IPS-20b (cell line): ENCODE data around the gene ADTRP.
A peak's percentile ranks its signal among the peaks of the same experiment; 100 is the strongest.

Experiments
- H3K27ac ChIP-seq: one replicate; pipeline ENCODE4 v1.5.1; 2013; ENCODE audit warnings: low read length
- H3K27me3 ChIP-seq: 2 replicates; pipeline ENCODE4 v1.6.1; 2013; ENCODE audit warnings: mild to moderate bottlenecking, low read length, inconsistent platforms; ENCODE audit not compliant: insufficient read depth
- H3K36me3 ChIP-seq: 2 replicates; pipeline ENCODE4 v1.6.1; 2013; ENCODE audit warnings: low read depth, mild to moderate bottlenecking, inconsistent platforms, low read length, moderate library complexity; ENCODE audit not compliant: insufficient read depth
- H3K4me1 ChIP-seq: 2 replicates; pipeline ENCODE4 v1.6.1; 2013; ENCODE audit warnings: mild to moderate bottlenecking, control low read depth, inconsistent platforms, low read length, moderate library complexity; ENCODE audit not compliant: insufficient read depth
- H3K4me3 ChIP-seq: 2 replicates; pipeline ENCODE4 v1.5.1; 2013; ENCODE audit warnings: mild to moderate bottlenecking, low read length, inconsistent platforms
- H3K9ac ChIP-seq: 2 replicates; pipeline ENCODE4 v1.6.1; 2013; ENCODE audit warnings: low read depth, mild to moderate bottlenecking, inconsistent platforms, low read length, moderate library complexity
- H3K9me3 ChIP-seq: 2 replicates; pipeline ENCODE4 v1.6.1; 2013; ENCODE audit warnings: mild to moderate bottlenecking, low read depth, low read length, inconsistent platforms; ENCODE audit not compliant: insufficient read depth

ADTRP gene

DNA sequence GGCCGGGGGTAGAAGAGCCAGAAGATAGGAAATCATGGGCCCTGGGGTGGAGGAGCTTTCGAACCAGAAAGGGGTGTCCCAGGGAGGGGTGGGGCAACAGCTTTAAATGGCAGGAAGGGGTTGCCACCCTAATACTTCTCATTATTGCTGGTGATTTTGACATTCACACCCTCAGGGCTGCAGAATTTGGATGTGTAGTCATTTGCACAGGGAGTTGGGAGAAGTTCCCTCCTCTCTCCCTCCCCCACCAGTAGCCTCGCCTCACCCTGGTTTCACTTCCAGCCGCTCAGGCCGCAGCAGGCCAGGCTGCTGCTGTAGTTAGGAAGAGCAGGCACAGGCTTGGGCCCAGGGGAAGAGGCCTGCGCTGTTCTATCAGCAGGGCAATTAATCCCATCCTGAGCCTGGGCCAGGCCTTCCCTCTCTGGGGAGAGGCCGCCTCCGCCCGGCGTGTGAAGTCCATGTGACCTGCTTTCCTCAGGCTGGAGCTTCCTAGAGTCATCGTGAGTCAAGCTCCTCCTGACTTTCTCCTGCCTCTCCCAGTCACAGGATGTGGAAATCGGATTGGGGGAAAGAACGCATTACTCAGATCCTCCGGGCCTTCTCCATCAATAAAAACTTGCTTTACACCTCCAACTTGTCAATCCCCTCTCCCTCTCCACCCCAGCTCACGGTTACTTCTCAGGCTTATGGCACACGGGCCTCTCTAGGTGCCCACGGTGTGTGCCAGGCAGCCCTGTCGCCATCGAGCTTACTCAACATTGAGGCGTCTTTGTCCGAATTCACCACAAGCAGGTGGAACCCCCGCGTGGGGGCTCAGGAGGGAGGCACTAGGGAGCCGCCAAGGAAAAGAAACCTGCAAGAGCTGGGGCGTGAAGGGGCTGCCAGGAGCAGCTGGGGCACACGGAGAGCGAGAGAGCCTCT, 7.8 kb downstream of the ADTRP start:
- H3K9ac ChIP-seq, result peak overlapping the region; percentile 25; the same call in 1 of the 2 replicates
- peaks cover 40% of the 10 kb centered on the region for H3K4me1 ChIP-seq
- H3K27ac ChIP-seq, result no peak overlapping the region
- H3K27me3 ChIP-seq, result no peaks in the 10 kb centered on the region
- no peak overlapping the region for H3K4me3 ChIP-seq
- H3K9me3 ChIP-seq, result no peaks in the 10 kb centered on the region
- H3K36me3 ChIP-seq, result no peaks in the 10 kb centered on the region

DNA sequence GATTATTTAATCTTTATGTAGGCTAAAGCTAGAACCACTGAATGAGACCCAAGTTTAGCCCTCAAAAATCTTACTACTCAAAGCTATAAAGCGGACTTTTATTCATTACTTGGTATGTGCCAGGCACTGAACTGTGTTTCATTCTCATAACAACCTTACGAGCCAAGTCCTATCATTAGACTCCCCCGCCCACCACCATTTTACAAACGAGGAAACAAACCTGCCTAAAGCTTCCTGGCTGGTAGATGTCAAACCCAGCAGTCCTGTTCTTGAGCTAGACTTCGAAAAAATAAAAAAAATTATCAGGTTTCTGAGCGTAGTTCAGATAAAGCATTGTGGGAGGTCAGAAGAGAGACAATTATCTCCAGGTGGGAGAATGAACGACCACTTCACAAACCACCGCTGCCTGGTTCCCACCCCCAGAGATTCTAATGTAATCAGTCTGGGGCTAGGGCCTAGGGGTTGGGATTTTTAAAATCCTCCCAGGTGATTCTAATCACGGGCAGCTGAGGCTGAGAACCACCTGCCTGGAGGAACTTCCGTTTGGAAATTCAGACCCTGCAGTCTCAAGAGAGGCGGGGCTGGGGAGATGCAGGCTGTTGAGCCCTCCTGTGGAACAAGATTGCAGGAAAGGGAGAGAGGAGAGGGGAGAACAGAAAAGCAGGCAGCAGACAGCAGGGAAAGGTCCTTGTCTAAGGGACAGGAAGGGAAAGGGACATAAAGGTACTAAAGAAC, 8.6 kb downstream of the ADTRP start:
- no peaks in the 10 kb centered on the region for H3K36me3 ChIP-seq
- H3K27ac ChIP-seq, result no peak overlapping the region
- peaks cover 44% of the 10 kb centered on the region for H3K4me1 ChIP-seq
- H3K4me3 ChIP-seq, result no peak overlapping the region
- no peaks in the 10 kb centered on the region for H3K27me3 ChIP-seq
- H3K9me3 ChIP-seq, result no peaks in the 10 kb centered on the region
- peak overlapping the region; percentile 25; the same call in 1 of the 2 replicates for H3K9ac ChIP-seq

DNA sequence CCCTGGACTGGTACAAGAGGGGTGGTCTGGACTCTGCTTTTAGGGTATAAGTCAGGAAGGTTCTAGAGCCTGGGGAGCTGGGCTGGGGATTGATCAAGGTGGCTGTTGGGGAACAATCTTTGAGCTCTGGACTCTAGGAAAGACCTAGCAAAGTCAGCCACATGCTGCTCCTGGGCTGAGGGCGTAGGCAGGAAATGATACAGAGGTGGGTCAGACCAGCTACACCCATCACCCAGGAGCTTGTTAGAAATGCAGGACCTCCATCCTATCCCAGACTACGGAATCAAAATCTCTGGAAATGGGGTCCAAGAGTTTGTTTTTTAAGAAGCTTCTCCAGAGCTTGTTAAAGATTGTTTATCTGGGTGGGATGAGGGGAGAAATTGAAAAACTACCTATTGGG, 9.4 kb downstream of the ADTRP start:
- H3K27ac ChIP-seq, result no peak overlapping the region
- no peak overlapping the region for H3K9ac ChIP-seq
- H3K4me3 ChIP-seq, result no peak overlapping the region
- H3K36me3 ChIP-seq, result no peaks in the 10 kb centered on the region
- no peaks in the 10 kb centered on the region for H3K9me3 ChIP-seq
- H3K27me3 ChIP-seq, result no peaks in the 10 kb centered on the region
- peaks cover 44% of the 10 kb centered on the region for H3K4me1 ChIP-seq

DNA sequence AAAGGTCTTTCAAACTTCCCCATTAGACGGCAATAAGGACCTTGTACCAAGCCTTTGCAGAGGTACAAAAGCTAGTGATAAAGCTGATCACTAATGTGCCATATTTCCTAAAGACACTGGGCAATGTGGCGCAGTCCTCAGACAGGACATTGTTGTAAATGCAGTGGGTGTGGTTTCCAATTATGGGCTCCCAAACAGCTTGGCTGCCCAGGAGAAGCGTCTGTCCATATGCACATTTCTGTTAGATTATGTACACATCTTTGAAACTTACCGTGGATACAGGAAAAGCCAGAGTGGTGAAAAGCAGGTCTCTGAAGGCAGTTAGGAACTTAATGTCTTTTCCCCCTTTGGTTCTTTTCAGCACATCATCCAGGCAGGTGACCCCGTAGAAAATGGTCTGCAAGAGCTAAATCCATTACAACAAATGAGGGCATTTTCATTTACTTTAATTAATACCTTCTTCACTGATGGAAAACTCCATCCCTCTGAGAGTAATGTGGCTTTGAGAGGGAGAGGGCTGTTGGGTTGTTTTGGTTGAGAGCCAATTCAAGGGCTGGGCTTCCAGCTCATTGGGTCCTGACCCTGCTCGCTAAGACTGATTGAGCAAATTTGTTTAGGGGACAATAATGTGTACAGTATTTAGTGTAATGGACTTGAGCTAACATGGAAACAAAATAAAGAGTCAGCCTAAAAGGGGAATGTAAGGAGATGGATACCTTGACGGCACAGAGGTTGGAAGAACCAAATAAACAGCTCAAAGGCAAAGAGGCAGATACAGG, 10.4 kb downstream of the ADTRP start:
- Histone ChIP-seq H3K36me3 (no peaks in the 10 kb centered on the region), H3K27ac (no peak overlapping the region), H3K4me1 (peaks cover 43% of the 10 kb centered on the region), H3K4me3 (no peak overlapping the region), H3K27me3 (no peaks in the 10 kb centered on the region), H3K9ac (no peak overlapping the region), H3K9me3 (no peaks in the 10 kb centered on the region)

DNA sequence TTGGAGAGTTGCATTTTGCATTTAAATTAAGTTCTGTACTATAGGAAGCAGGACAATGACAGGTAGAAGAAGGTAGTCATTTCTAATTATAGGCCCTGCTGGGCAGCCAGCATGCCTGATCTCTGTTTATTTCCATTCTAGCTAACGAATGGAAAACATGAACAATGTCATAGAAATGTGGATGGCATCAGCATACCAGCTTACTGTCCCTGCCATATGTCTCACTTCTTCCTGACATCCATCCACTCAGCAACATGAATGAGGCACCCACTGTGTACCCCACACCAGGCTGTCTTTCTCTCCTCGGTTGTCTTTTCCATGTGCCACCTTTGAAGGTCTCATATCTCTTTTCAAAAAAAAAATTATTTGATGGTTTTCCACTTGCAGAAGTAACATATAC, 11.1 kb downstream of the ADTRP start:
- H3K27ac ChIP-seq, result no peak overlapping the region
- no peaks in the 10 kb centered on the region for H3K9me3 ChIP-seq
- H3K9ac ChIP-seq, result no peak overlapping the region
- no peaks in the 10 kb centered on the region for H3K27me3 ChIP-seq
- no peak overlapping the region for H3K4me3 ChIP-seq
- H3K4me1 ChIP-seq, result peaks cover 38% of the 10 kb centered on the region
- no peaks in the 10 kb centered on the region for H3K36me3 ChIP-seq

DNA sequence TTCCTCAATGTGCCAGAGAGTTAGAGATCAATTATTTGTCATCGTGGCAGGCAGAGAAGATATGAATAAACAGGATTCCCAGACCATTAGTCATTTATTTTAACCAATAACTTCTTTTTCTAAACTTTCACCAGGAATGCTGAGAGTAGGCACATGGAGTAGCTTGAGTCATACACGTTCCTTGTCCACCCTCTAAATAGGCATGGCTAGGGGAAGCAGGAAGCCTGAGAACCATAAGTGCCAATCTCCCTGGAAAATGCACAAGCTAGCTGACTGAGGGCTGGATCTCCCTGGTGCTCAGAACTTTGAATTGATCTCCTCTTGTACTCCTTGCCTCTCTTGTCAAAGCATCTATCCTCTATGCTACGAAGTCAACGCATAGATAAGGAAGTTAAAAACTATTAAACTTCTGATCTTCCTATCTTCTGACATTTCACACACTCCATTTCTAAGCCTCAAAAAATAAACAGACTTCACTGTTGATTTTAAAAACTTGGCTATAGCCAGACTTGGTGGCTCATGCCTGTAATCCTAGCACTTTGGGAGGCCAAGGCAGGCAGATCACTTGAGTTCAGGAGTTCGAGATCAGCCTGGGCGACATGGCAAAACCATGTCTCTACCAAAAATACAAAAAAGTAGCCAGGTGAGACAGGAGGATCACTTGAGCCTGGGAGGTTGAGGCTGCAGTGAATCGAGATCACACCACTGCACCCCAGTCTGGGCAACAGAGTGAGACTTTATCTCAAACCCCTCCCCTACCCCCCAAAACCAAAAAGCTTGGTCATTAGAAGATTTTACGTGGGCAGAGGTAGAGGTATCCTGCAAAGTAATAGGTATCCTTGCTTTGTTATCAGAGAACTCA, 11.8 kb downstream of the ADTRP start:
- Histone ChIP-seq H3K9ac (no peak overlapping the region), H3K4me1 (peaks cover 32% of the 10 kb centered on the region)

DNA sequence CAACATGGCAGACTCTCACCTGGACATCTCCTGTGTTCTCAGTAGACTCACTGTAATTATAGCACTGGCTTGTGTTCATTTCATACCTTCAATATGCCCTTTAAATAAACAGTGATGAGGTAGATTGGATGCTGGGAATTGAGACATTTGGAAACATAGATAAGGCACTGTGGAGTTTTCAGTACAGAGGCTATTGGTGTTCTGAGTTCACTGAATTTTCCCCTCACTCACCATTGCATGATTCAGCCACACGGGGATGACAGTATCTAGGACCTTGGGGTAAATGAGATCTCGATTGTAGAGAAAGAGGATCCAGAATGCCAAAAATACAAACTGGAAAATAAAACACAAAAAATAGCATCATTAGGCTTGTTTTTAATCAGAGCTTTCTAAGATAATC, 12.6 kb downstream of the ADTRP start:
- Histone ChIP-seq H3K4me1 (peaks cover 31% of the 10 kb centered on the region), H3K4me3 (no peak overlapping the region), H3K9ac (no peak overlapping the region), H3K9me3 (no peaks in the 10 kb centered on the region), H3K27ac (no peak overlapping the region), H3K36me3 (no peaks in the 10 kb centered on the region), H3K27me3 (no peaks in the 10 kb centered on the region)

More for the DNA sequence above, 11.8 kb downstream of the ADTRP start:
- H3K27ac ChIP-seq, result no peak overlapping the region
- H3K4me3 ChIP-seq, result no peak overlapping the region
- H3K27me3 ChIP-seq, result no peaks in the 10 kb centered on the region
- H3K36me3 ChIP-seq, result no peaks in the 10 kb centered on the region
- H3K9me3 ChIP-seq, result no peaks in the 10 kb centered on the region

DNA sequence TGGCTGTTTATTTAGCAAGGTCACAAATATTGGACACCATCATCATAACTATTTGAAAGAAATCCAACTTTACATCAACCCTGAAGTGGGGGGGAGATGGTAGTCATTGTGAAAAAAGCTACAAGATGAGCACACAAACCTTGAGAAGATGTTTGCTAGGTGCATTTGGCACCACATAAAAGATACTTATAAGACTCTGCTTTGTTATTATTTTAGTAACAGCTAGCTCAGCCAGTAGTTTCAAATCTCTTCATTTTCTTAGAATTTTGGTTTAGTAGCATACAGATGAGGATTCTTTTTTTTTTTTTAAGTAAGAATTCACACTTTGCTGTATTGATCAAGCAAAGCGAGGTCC, 14.4 kb downstream of the ADTRP start:
- Histone ChIP-seq H3K9me3 (no peaks in the 10 kb centered on the region), H3K27me3 (no peaks in the 10 kb centered on the region), H3K36me3 (no peaks in the 10 kb centered on the region), H3K4me3 (no peak overlapping the region), H3K9ac (no peak overlapping the region), H3K27ac (no peak overlapping the region), H3K4me1 (peaks cover 19% of the 10 kb centered on the region)

DNA sequence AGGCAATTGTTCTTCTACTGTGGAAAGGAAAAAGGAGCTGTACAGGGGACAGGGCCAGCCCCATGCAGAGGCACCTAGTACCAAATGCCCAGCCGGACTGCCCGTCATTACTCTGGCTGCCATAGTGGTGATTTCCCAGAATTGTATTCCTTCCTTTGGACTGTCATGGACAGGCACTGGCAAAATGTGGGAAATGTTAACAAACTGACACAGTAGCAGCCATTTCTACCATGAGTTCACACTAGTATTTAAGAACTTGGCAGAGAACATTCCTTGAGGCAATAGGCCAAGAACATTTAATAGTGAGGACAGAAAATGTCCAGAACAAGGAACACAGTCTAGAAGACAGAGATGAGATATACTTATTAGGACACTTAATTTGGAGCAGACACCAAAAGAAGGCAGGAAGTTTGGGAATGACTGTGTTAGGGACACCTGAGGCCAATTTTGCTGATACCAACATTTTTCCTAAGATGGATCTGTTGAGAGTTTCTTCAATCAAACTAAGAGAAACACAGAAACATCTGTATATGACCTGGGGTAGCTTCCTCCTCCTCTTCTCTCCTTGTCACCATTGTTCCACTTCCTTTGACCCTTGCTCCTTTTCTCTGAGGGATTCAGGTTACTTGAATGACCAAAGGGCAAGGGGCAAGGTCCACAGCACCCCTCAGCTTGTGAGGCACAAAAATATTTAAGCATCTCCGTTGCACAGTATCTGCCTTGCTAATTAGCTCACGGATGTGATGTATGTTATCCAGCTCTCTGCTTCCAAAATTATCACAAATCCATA, 14.9 kb downstream of the ADTRP start:
- no peaks in the 10 kb centered on the region for H3K36me3 ChIP-seq
- no peaks in the 10 kb centered on the region for H3K9me3 ChIP-seq
- H3K9ac ChIP-seq, result no peak overlapping the region
- peaks cover 19% of the 10 kb centered on the region; the same call in 1 of the 2 replicates for H3K4me1 ChIP-seq
- no peaks in the 10 kb centered on the region for H3K27me3 ChIP-seq
- H3K4me3 ChIP-seq, result no peak overlapping the region
- no peak overlapping the region for H3K27ac ChIP-seq

DNA sequence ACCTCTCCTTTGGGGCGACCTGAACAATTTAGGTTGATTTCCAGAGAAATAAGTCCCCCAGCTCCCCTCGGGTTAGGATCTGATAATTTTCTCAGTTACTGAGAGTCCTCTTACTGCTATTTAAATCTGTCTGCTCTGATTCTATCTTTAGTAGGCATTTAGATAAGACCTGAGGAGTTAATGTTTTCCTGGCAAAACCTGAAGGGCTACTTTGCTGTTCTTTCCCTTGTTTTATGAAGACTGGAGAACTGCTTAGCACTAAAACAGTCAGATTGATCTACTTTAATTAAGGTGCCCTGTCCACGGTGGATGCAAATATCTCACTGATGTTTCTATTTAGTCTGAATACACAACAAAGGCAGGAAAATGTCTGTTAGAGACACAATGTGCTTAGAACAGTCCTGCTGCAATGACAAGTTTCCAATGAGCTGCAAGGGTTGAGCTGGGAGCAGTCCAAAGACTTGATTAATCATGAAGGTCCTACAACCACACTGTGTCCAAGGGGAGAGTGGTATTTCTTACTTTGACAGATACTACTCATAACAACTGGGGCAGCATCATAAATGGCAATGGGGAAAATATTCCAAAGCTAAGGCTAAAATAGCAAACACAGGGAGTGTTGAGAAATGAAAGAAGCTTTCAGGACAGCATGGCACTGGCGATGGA, 15.7 kb downstream of the ADTRP start:
- Histone ChIP-seq H3K4me3 (no peak overlapping the region), H3K9me3 (no peaks in the 10 kb centered on the region), H3K27ac (no peak overlapping the region), H3K4me1 (peaks cover 19% of the 10 kb centered on the region; the same call in 1 of the 2 replicates), H3K27me3 (no peaks in the 10 kb centered on the region), H3K36me3 (no peaks in the 10 kb centered on the region), H3K9ac (no peak overlapping the region)
